Right atrium auricular region (tissue), 2 donors: ENCODE data around the gene ATG5. TPM values are rescaled to one million over a fixed set of nuclear protein-coding genes. Genes with fewer than 3 reads are reported as not detected.

Experiments used
- DNase-seq: peaks from one replicate; pipeline ENCODE4 v3.0.0-alpha.2; 2019; ENCODE audit warnings: low spot score
- H3K27ac ChIP-seq, 2 donors: fragments of 200-600 bp; sonication (generic); 1 replicate in 1 of 2; 2 replicates in 1 of 2; pipeline ENCODE4 v1.5.1; 2016 to 2019
- H3K27me3 ChIP-seq, 2 donors: fragments of 200-600 bp; sonication (generic); one replicate each; pipeline versions ENCODE4 v1.5.1 to v1.6.0; 2017 to 2019
- H3K36me3 ChIP-seq: fragments of 200-600 bp; sonication (generic); one replicate; pipeline ENCODE4 v1.5.1; 2016
- H3K4me1 ChIP-seq, 2 donors: fragments of 200-600 bp; sonication (generic); one replicate each; pipeline versions ENCODE4 v1.5.1 to v1.6.0; 2017 to 2019
- H3K4me3 ChIP-seq, 2 donors: fragments of 200-600 bp; sonication (generic); 1 replicate in 1 of 2; 2 replicates in 1 of 2; pipeline ENCODE4 v1.5.1; 2017 to 2019; ENCODE audit warnings: mild to moderate bottlenecking in 1 of 2, moderate library complexity in 1 of 2
- H3K9me3 ChIP-seq, 2 donors: fragments of 200-600 bp; sonication (generic); one replicate each; pipeline ENCODE4 v1.5.1; 2019
- CTCF ChIP-seq, 2 donors: fragments of 200-600 bp; sonication (generic); IDR thresholded peaks; one replicate each; pipeline ENCODE4 v1.5.1; 2019; ENCODE audit warnings: antibody characterized with exemption in 2 of 2
- total RNA-seq, 2 donors: library from RNA; depleted of rRNA; stranded (reverse); fragments of >200 nt; gene quantifications; one replicate each; pipeline ENCODE4 v1.1.0, GENCODE V29; 2016

ATG5 gene
- total RNA-seq, 2 donors from 2014 or later, result 11.0 to 18.0 TPM

- Histone ChIP-seq H3K27me3 (no peaks in the 10 kb centered on the region), H3K27ac (no peak overlapping the region), H3K4me1 (no peaks in the 10 kb centered on the region), H3K36me3 (no peaks in the 10 kb centered on the region), H3K4me3 (no peak overlapping the region), H3K9me3 (no peaks in the 10 kb centered on the region)
- TF ChIP-seq CTCF (IDR thresholded peaks at IDR 0.05), result no peak
- no peak for DNase-seq
Measured at GRCh38 chr6:106216527-106216926, 109.0 kb downstream of the ATG5 start.

GRCh38 chr6:106215608-106216007 is 110.0 kb downstream of the ATG5 start:
- TF ChIP-seq CTCF (IDR thresholded peaks at IDR 0.05), result no peak
- Histone ChIP-seq H3K36me3 (no peaks in the 10 kb centered on the region), H3K4me1 (no peaks in the 10 kb centered on the region), H3K4me3 (no peak overlapping the region), H3K27me3 (no peaks in the 10 kb centered on the region), H3K27ac (no peak overlapping the region), H3K9me3 (no peaks in the 10 kb centered on the region)
- DNase-seq, result no peak

GRCh38 chr6:106214531-106214930 is 111.0 kb downstream of the ATG5 start:
- Histone ChIP-seq H3K27ac (no peak overlapping the region), H3K27me3 (no peaks in the 10 kb centered on the region), H3K36me3 (no peaks in the 10 kb centered on the region), H3K4me1 (no peaks in the 10 kb centered on the region), H3K9me3 (no peaks in the 10 kb centered on the region), H3K4me3 (no peak overlapping the region)
- TF ChIP-seq CTCF (IDR thresholded peaks at IDR 0.05), result no peak
- no peak for DNase-seq

GRCh38 chr6:106213660-106214289 is 111.8 kb downstream of the ATG5 start:
- Histone ChIP-seq H3K9me3 (no peaks in the 10 kb centered on the region), H3K4me3 (no peak overlapping the region), H3K36me3 (no peaks in the 10 kb centered on the region), H3K27me3 (no peaks in the 10 kb centered on the region), H3K27ac (no peak overlapping the region), H3K4me1 (no peaks in the 10 kb centered on the region)
- DNase-seq, result no peak
- TF ChIP-seq CTCF (IDR thresholded peaks at IDR 0.05), result no peak

- Histone ChIP-seq H3K4me1 (no peaks in the 10 kb centered on the region), H3K9me3 (no peaks in the 10 kb centered on the region), H3K36me3 (no peaks in the 10 kb centered on the region), H3K27me3 (no peaks in the 10 kb centered on the region), H3K4me3 (no peak overlapping the region), H3K27ac (no peak overlapping the region)
- DNase-seq, result no peak
- TF ChIP-seq CTCF (IDR thresholded peaks at IDR 0.05), result no peak
Measured at GRCh38 chr6:106212576-106212975, 113.0 kb downstream of the ATG5 start.

GRCh38 chr6:106206905-106207304 is 118.7 kb downstream of the ATG5 start:
- Histone ChIP-seq H3K9me3 (no peaks in the 10 kb centered on the region), H3K36me3 (no peaks in the 10 kb centered on the region), H3K27ac (no peak overlapping the region), H3K4me1 (no peaks in the 10 kb centered on the region), H3K27me3 (no peaks in the 10 kb centered on the region), H3K4me3 (no peak overlapping the region)
- no peak for TF ChIP-seq CTCF (IDR thresholded peaks at IDR 0.05)
- DNase-seq, result no peak
